Testis (tissue), 2 donors: ENCODE results near the gene MOCS2.

Experiments used
- CTCF ChIP-seq, 3 experiments: fragments of 450-650 bp in 2 of 3; fragments of 200-600 bp in 1 of 3; sonication (generic) in 1 of 3; IDR thresholded peaks; one replicate each; pipeline ENCODE4 v1.5.1; 2016 to 2019; ENCODE audit warnings: antibody characterized with exemption in 3 of 3, mild to moderate bottlenecking in 2 of 3, moderate library complexity in 1 of 3
- POLR2A ChIP-seq: fragments of 450-650 bp; IDR thresholded peaks from one replicate; pipeline ENCODE4 v1.6.1; 2017; ENCODE audit warnings: antibody characterized with exemption, mild to moderate bottlenecking, moderate library complexity

GRCh38 chr5:53052499-53052898 lies 57.1 kb downstream of the MOCS2 start:
- TF ChIP-seq CTCF (IDR thresholded peaks at IDR 0.05), result no peak
- TF ChIP-seq POLR2A, result no peak
